SU-DHL-6 (cell line): ENCODE measurements around the gene LTB.

Experiments
- H2AFZ ChIP-seq: fragments of 200-600 bp; sonication (generic); 2 replicates; pipeline ENCODE4 v1.6.1; 2014; ENCODE audit warnings: low read depth, mild to moderate bottlenecking, moderate library complexity, mixed read lengths, antibody characterized with exemption, low read length; ENCODE audit not compliant: severe bottlenecking
- H3F3A ChIP-seq: fragments of 200-600 bp; shearing (Covaris generic); 2 replicates; pipeline ENCODE4 v1.6.0; 2016; ENCODE audit warnings: antibody characterized with exemption, mild to moderate bottlenecking; ENCODE audit not compliant: insufficient read depth
- H3K27ac ChIP-seq: fragments of 200-600 bp; sonication (generic); 2 replicates; pipeline ENCODE4 v1.5.1; 2016; ENCODE audit warnings: low read depth, mild to moderate bottlenecking, low read length, moderate library complexity, mixed read lengths
- H3K27me3 ChIP-seq: fragments of 200-600 bp; sonication (generic), shearing (Covaris generic); 2 replicates; pipeline ENCODE4 v1.6.0; 2014; ENCODE audit warnings: mild to moderate bottlenecking, low read length
- H3K36me3 ChIP-seq: fragments of 200-600 bp; sonication (generic); 2 replicates; pipeline ENCODE4 v1.6.1; 2014; ENCODE audit warnings: mild to moderate bottlenecking, low read length, mixed read lengths
- H3K4me2 ChIP-seq: fragments of 300-600, 200-600 bp; shearing (Covaris generic), sonication (generic); 2 replicates; pipeline ENCODE4 v1.6.0; 2014; ENCODE audit warnings: low read length, low read depth, mild to moderate bottlenecking; ENCODE audit not compliant: poor library complexity, severe bottlenecking
- H3K4me3 ChIP-seq: fragments of 200-600 bp; sonication (generic); 2 replicates; pipeline ENCODE4 v1.5.1; 2014; ENCODE audit warnings: antibody characterized with exemption, low read length, mild to moderate bottlenecking, mixed read lengths; ENCODE audit not compliant: insufficient read depth, poor library complexity, severe bottlenecking
- H3K79me2 ChIP-seq: fragments of 200-600 bp; sonication (generic); 2 replicates; pipeline ENCODE4 v1.6.1; 2014; ENCODE audit warnings: mild to moderate bottlenecking, low read length, moderate library complexity; ENCODE audit not compliant: insufficient read depth
- H3K9ac ChIP-seq: fragments of 200-600 bp; sonication (generic); 2 replicates; pipeline ENCODE4 v1.7.0; 2014; ENCODE audit warnings: mild to moderate bottlenecking, low read length
- H3K9me2 ChIP-seq: fragments of 200-600 bp; sonication (generic); replicated peaks from 2 replicates; pipeline ENCODE4 v1.6.1; 2014; ENCODE audit warnings: low read length; ENCODE audit not compliant: insufficient read depth
- H3K9me3 ChIP-seq: fragments of 200-600 bp; sonication (generic); 2 replicates; pipeline ENCODE4 v1.6.1; 2014; ENCODE audit warnings: low read length, mixed read lengths; ENCODE audit not compliant: insufficient read depth
- H4K20me1 ChIP-seq: fragments of 200-600 bp; sonication (generic); 2 replicates; pipeline ENCODE4 v1.6.1; 2014; ENCODE audit warnings: low read depth, mild to moderate bottlenecking, antibody characterized with exemption, low read length, moderate library complexity, mixed read lengths
- CTCF ChIP-seq: fragments of 200-600 bp; sonication (generic); IDR thresholded peaks from one replicate; pipeline ENCODE4 v1.5.1; 2017; ENCODE audit warnings: antibody characterized with exemption, mild to moderate bottlenecking, low read length, moderate library complexity; ENCODE audit not compliant: insufficient read depth, poor library complexity, severe bottlenecking
- EZH2phosphoT487 ChIP-seq: fragments of 200-600 bp; sonication (generic), shearing (Covaris generic); conservative IDR thresholded peaks from 2 replicates; pipeline ENCODE4 v1.6.1; 2018; ENCODE audit warnings: mild to moderate bottlenecking, antibody characterized with exemption, low read length, moderate library complexity, mixed read lengths

The LTB gene

GRCh38 chr6:31546958-31547726, 35.1 kb downstream of the LTB start, which contains the start of gene NFKBIL1:
NFKBIL1 (plus strand) TSS chr6:31547608; CDS start chr6:31547695, 87 bp downstream.
- no peaks in the 10 kb centered on the region for H4K20me1 ChIP-seq
- no peak for TF ChIP-seq EZH2phosphoT487
- peaks cover 11% of the 10 kb centered on the region for H3K79me2 ChIP-seq
- H3K4me2 ChIP-seq: peak within 1 kb of the TSS; percentile 87
- no peaks in the 10 kb centered on the region for H3K9me2 ChIP-seq
- peak within 1 kb of the TSS; percentile 61 for H3K9ac ChIP-seq
- no peaks in the 10 kb centered on the region for H3K9me3 ChIP-seq
- H2AFZ ChIP-seq: peak within 1 kb of the TSS; percentile 43
- peak within 1 kb of the TSS; percentile 60 for H3K4me3 ChIP-seq
- H3K27ac ChIP-seq: peak within 1 kb of the TSS; percentile 71
- H3K36me3 ChIP-seq: 0 out of 2 replicates have a peak, but pooled peaks cover 4% of the 10 kb centered on the region
- no peaks in the 10 kb centered on the region for H3K27me3 ChIP-seq
- peaks cover 49% of the 10 kb centered on the region for H3F3A ChIP-seq

- peak; percentile 100 for TF ChIP-seq CTCF
- no peak for TF ChIP-seq EZH2phosphoT487
- Histone ChIP-seq H3K27ac (peak within 1 kb of the TSS; percentile 71), H3K9ac (peak within 1 kb of the TSS; percentile 61), H3K4me2 (peak within 1 kb of the TSS; percentile 87), H3F3A (peaks cover 52% of the 10 kb centered on the region), H4K20me1 (no peaks in the 10 kb centered on the region), H3K79me2 (peaks cover 15% of the 10 kb centered on the region), H2AFZ (peak within 1 kb of the TSS; percentile 43), H3K9me2 (no peaks in the 10 kb centered on the region), H3K9me3 (no peaks in the 10 kb centered on the region), H3K36me3 (0 out of 2 replicates have a peak, but pooled peaks cover 4% of the 10 kb centered on the region), H3K4me3 (peak within 1 kb of the TSS; percentile 60), H3K27me3 (no peaks in the 10 kb centered on the region)
Observed at GRCh38 chr6:31546339-31546957, 35.8 kb downstream of the LTB start, which contains the start of gene ATP6V1G2. ATP6V1G2 (minus strand) TSS chr6:31546608; CDS start chr6:31546559, 49 bp downstream.

GRCh38 chr6:31545291-31545690, 36.9 kb downstream of the LTB start:
- H3K4me2 ChIP-seq: no peak overlapping the region
- H2AFZ ChIP-seq: no peak overlapping the region
- TF ChIP-seq CTCF: no peak
- TF ChIP-seq EZH2phosphoT487: no peak
- H3K4me3 ChIP-seq: no peak overlapping the region
- no peak overlapping the region for H3K9ac ChIP-seq
- peaks cover 49% of the 10 kb centered on the region for H3F3A ChIP-seq
- H3K79me2 ChIP-seq: peaks cover 27% of the 10 kb centered on the region
- no peak overlapping the region for H3K27ac ChIP-seq
- H3K9me3 ChIP-seq: no peaks in the 10 kb centered on the region
- H4K20me1 ChIP-seq: peaks cover 7% of the 10 kb centered on the region
- H3K9me2 ChIP-seq: no peaks in the 10 kb centered on the region
- H3K36me3 ChIP-seq: peaks cover 11% of the 10 kb centered on the region
- H3K27me3 ChIP-seq: no peaks in the 10 kb centered on the region

GRCh38 chr6:31544676-31545075, 37.5 kb downstream of the LTB start:
- no peaks in the 10 kb centered on the region for H3K9me2 ChIP-seq
- H3K9ac ChIP-seq: no peak overlapping the region
- peaks cover 46% of the 10 kb centered on the region for H3F3A ChIP-seq
- H4K20me1 ChIP-seq: peaks cover 13% of the 10 kb centered on the region
- H3K27me3 ChIP-seq: no peaks in the 10 kb centered on the region
- H3K79me2 ChIP-seq: peaks cover 33% of the 10 kb centered on the region
- H3K4me3 ChIP-seq: no peak overlapping the region
- no peaks in the 10 kb centered on the region for H3K9me3 ChIP-seq
- peaks cover 16% of the 10 kb centered on the region for H3K36me3 ChIP-seq
- H3K27ac ChIP-seq: no peak overlapping the region
- H2AFZ ChIP-seq: no peak overlapping the region
- no peak for TF ChIP-seq EZH2phosphoT487
- TF ChIP-seq CTCF: no peak
- H3K4me2 ChIP-seq: no peak overlapping the region
